ENCODE results near the gene LEMD2.

LEMD2 gene

DNA sequence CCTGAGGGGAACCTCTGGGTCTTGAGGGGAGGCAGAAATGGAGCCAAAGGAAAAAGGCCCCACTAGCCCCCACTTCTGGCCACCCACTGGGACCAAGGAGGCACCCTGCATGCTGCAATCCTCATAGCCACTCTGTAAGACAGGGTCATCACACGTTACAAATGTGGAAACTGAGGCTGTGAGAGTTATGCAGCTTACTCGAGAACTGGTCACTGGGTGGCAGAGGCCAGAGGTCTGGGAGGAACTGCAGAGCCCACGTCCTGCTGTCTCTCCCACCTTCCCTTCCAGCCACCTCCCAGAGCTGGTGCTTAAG is 18.1 kb downstream of the LEMD2 start:
- ChIA-PET POLR2A (interaction anchor here (0.6 to 2.6 kb wide), 12 partner anchors 8 to 375 kb away, joined by 3 to 15 read pairs (median 5); partner anchors contain the start of genes IP6K3, LEMD2 and UQCC2), CTCF (interaction anchor here (0.8 to 23.3 kb wide), 33 partner anchors 9 to 396 kb away, joined by 3 to 584 read pairs (median 6); partner anchors contain the start of genes BAK1, IP6K3, LEMD2 and UQCC2)
- DNase-seq (ENCODE audit: low read depth, low spot score) = no peak
- TF ChIP-seq, protein P1, sequence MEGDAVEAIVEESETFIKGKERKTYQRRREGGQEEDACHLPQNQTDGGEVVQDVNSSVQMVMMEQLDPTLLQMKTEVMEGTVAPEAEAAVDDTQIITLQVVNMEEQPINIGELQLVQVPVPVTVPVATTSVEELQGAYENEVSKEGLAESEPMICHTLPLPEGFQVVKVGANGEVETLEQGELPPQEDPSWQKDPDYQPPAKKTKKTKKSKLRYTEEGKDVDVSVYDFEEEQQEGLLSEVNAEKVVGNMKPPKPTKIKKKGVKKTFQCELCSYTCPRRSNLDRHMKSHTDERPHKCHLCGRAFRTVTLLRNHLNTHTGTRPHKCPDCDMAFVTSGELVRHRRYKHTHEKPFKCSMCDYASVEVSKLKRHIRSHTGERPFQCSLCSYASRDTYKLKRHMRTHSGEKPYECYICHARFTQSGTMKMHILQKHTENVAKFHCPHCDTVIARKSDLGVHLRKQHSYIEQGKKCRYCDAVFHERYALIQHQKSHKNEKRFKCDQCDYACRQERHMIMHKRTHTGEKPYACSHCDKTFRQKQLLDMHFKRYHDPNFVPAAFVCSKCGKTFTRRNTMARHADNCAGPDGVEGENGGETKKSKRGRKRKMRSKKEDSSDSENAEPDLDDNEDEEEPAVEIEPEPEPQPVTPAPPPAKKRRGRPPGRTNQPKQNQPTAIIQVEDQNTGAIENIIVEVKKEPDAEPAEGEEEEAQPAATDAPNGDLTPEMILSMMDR (IDR thresholded peaks at IDR 0.05; ENCODE audit: insufficient read depth, low read length, missing control alignments) = no peak
- peak overlapping the region; percentile 23; the same call in 1 of the 2 replicates for H3K4me3 ChIP-seq (ENCODE audit: low read depth, low read length)

DNA sequence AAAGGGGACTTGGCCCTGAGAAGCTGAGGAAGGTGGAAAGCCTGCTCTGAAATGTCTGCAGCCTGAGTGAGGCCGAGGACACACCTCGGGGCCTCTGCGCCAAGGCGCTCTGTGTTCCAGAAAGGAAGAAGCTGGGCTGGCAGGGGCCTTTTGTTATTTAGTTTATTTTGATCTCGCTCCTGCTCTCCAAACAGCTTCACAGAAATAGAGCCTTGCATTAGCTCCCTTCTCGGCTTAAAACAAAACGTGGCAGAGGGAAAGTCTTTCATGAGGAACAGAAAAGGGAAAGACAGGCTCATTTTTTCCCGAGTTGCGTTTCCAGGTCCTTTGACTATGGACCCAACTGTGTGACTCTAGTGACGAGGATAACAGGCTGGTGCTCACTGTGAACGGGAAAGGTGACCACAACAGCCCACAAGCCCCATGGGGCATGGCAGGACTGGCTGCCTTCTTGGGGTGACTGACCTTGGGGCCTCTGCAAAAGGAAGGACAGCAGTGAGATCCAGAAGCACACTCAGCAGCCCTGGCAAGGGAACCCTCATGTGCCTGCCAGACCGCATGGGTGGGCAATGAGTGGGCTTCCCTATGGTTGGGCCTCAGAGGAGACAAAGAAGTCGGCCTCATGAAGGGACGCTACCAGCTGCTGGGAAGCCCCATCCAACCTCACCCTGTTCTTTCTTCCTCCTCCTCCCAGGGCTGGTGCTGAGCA is 18.7 kb downstream of the LEMD2 start:
- H3K4me3 ChIP-seq (ENCODE audit: low read depth, low read length) = 0 out of 2 replicates have a peak overlapping the region, but pooled peaks have one; percentile 8
- ChIA-PET CTCF (interaction anchor here (0.8 to 23.3 kb wide), 26 partner anchors 8 to 396 kb away, joined by 3 to 584 read pairs (median 8); partner anchors contain the start of genes IP6K3, LEMD2 and UQCC2), POLR2A (interaction anchor here (0.6 to 2.6 kb wide), 6 partner anchors 9 to 375 kb away, joined by 3 to 14 read pairs (median 4); partner anchors contain the start of genes IP6K3 and LEMD2)
- DNase-seq (ENCODE audit: low read depth, low spot score) = no peak
- TF ChIP-seq, protein P1 (IDR thresholded peaks at IDR 0.05; ENCODE audit: insufficient read depth, low read length, missing control alignments) = no peak

DNA sequence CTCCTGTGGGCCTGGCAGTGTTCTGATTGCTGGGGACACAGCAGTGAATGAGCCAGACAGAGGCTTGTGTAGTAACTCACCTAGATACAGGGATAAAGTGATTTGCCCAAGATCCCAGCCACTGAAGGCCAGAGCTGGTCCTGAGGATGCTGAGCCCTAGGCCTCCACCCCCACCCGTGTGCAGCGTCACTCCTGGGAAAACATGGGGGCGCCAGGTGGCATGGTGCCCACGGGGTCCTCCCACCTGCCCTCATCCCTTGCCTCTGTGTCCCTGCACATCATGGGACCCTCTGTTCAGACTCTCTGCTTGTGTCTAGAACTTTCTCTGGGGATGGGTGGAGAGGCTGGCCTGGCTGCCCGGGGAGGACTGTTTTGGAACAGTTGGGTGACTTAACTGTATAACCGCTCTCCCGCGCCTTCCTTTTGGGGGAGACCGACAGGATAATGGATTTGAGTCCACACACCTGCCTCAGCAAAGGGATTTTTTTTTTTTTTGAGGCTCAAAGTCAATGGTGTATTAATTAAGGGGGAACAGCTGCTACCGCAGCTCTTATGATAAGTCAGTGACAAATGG is 19.6 kb downstream of the LEMD2 start:
- CTCF ChIA-PET = interaction anchor here (1.2 to 23.3 kb wide), 20 partner anchors 8 to 387 kb away, joined by 4 to 584 read pairs (median 8); partner anchors contain the start of genes IP6K3, LEMD2 and UQCC2
- H3K4me3 ChIP-seq (ENCODE audit: low read depth, low read length) = no peak overlapping the region
- POLR2A ChIA-PET = interaction anchor here (1.0 to 1.2 kb wide), 2 partner anchors 18 to 19 kb away, joined by 3 to 4 read pairs; partner anchors contain the start of gene LEMD2
- DNase-seq (ENCODE audit: low read depth, low spot score) = no peak
- TF ChIP-seq, protein P1 (IDR thresholded peaks at IDR 0.05; ENCODE audit: insufficient read depth, low read length, missing control alignments) = no peak

GRCh38 chr6:33768644-33769120 is 20.2 kb downstream of the LEMD2 start:
- TF ChIP-seq, protein P1 (IDR thresholded peaks at IDR 0.05; ENCODE audit: insufficient read depth, low read length, missing control alignments) = peak; percentile 93
- ChIA-PET CTCF (interaction anchor here (0.8 to 23.3 kb wide), 32 partner anchors 9 to 395 kb away, joined by 3 to 584 read pairs (median 6); partner anchors contain the start of genes IP6K3, LEMD2 and UQCC2), POLR2A (no interaction called here)
- no peak overlapping the region for H3K4me3 ChIP-seq (ENCODE audit: low read depth, low read length)
- no peak for DNase-seq (ENCODE audit: low read depth, low spot score)

- TF ChIP-seq, protein P1 (IDR thresholded peaks at IDR 0.05; ENCODE audit: insufficient read depth, low read length, missing control alignments) = no peak
- POLR2A ChIA-PET = no interaction called here
- no peak overlapping the region for H3K4me3 ChIP-seq (ENCODE audit: low read depth, low read length)
- DNase-seq (ENCODE audit: low read depth, low spot score) = no peak
- CTCF ChIA-PET = interaction anchor here (1.1 to 23.3 kb wide), 28 partner anchors 8 to 396 kb away, joined by 3 to 584 read pairs (median 6); partner anchors contain the start of genes IP6K3, LEMD2 and UQCC2
Measured at GRCh38 chr6:33766921-33767907, 21.7 kb downstream of the LEMD2 start.

Measured in AG04449 (cell line).